Fibroblast of skin of scalp (primary cell): ENCODE data around the gene PORCN.
"Not testable (repeated sequence)": the region's sequence is repeated elsewhere in the genome, so short reads cannot be mapped to it uniquely, and the experiment has no call there.

ENCODE experiments used
- DNase-seq: peaks from one replicate; pipeline ENCODE4 v3.0.0-alpha.2; 2013

The PORCN gene

DNA sequence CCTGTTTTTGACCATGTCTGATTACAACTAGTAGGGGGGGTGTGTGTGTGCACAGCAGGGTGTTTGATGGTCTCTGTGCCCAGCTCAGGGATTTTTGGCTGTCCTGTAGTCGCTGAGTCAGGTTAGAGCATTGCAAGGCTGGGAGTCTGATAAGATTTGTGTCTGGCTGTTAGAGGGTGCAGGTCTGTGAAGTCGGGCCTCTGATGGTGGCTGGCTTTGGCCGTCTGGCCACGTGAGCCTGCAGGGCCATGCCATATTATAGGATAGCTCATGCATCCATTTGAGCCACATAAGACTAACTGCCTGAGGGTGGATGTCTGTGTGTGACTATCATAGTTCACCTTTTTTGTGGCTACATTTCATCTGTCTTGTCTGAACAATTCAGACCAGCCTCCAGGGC lies 4.9 kb downstream of the PORCN start:
- no peak for DNase-seq

DNA sequence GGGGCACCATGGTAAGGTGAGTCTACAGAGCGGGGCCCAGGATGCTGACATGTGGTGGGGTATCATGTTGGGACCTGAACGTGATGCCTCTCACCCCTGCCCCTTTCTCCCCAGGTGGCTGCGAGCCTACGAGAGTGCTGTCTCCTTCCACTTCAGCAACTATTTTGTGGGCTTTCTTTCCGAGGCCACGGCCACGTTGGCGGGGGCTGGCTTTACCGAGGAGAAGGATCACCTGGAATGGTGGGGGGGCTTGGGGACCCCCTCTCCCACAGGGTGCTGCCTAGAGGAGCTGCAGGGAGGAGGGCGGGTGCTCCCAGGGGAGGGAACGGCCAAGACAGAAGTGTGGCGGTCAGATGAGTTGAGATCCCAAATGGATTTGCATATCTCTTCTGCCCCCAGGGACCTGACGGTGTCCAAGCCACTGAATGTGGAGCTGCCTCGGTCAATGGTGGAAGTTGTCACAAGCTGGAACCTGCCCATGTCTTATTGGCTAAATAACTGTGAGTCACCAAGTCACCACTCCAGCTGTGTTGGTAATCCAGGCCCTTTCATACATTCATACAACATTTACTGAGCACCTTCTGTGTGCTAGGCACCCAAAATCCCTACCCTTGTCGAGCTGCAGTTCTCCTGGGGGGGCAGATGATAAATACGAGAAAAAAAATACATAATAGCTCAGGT lies 5.5 kb downstream of the PORCN start:
- no peak for DNase-seq

DNA sequence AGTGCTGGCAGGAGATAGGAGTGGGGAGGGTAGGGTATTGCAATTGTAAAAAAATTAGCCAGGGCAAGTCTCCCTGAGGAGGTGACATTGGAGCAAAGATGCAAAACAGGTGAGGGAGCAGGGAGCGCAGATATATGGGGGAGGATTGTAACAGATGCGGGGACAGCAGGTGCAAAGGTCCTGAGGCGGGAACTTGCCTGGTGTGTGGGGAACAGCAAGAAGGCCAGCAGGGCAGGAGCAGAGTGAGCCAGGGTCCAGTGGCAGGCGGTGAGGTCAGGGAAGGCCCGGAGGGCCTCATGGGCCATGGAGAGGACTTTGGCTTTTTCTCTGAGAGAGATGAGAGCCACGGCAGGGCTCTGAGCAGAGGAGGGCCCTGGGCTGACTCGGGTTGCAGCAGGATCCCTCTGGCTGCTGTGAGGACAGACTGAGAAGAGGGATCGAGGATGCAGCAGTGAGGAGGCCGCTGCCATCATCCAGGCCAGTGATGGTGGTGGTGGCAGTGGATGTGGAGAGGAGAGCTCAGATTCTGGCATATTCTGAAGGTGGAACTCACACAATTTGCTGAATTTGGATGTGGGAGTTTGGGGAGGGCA lies 6.2 kb downstream of the PORCN start:
- no peak for DNase-seq

DNA sequence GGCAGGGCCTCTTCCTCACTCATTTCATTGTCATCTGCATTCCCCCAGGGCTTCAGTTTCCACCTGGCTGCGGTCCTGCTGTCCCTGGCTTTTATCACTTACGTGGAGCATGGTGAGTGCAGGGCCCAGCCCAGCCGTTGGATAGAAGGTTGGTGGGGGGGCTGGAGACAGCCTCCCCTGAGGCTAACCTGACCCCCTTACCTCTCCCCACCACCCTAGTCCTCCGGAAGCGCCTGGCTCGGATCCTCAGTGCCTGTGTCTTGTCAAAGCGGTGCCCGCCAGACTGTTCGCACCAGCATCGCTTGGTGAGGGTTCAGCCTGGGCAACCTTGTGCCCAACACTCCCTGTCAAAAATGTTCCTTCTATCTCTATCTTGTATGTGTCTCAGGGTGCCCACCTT lies 7.0 kb downstream of the PORCN start:
- no peak for DNase-seq

GRCh38 chrX:48516285-48516684 lies 7.5 kb downstream of the PORCN start:
- no peak for DNase-seq

- DNase-seq, result no peak
Observed at GRCh38 chrX:48516987-48517386, 8.2 kb downstream of the PORCN start.

GRCh38 chrX:48519481-48519880 lies 10.7 kb downstream of the PORCN start:
- DNase-seq, result not testable (repeated sequence)

GRCh38 chrX:48520455-48520854 lies 11.7 kb downstream of the PORCN start:
- DNase-seq, result no peak

- no peak for DNase-seq
Observed at GRCh38 chrX:48520976-48521352, 12.2 kb downstream of the PORCN start.

GRCh38 chrX:48521353-48522243 lies 12.8 kb downstream of the PORCN start, which contains the start of gene EBP:
Gene EBP, plus strand, starts transcription at chrX:48521808. Its CDS starts 1,964 bp downstream, at chrX:48523772.
- peak; percentile 81 for DNase-seq

GRCh38 chrX:48522291-48522690 lies 13.5 kb downstream of the PORCN start:
- DNase-seq, result no peak

DNA sequence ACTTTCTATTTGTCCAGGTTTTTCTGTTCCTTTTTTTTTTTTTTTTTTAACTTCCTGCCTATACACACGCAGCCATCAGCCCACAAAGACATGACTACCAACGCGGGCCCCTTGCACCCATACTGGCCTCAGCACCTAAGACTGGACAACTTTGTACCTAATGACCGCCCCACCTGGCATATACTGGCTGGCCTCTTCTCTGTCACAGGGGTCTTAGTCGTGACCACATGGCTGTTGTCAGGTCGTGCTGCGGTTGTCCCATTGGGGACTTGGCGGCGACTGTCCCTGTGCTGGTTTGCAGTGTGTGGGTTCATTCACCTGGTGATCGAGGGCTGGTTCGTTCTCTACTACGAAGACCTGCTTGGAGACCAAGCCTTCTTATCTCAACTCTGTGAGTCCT lies 14.9 kb downstream of the PORCN start:
- no peak for DNase-seq

DNA sequence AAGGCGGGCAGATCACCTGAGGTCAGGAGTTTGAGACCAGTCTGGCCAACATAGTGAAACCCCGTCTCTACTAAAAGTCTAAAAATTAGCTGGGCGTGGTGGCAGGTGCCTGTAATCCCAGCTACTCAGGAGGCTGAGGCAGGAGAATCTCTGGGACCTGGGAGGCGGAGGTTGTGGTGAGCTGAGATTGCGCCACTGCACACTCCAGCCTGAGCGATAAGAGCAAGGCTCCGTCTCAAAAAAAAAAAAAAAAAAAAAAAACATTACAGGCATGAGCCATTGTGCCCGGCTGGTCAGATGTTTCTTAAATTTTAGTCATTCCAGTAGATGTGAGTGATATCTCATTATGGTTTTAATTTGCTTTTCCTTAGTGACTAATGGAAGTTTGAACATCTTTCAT lies 17.1 kb downstream of the PORCN start:
- DNase-seq, result not testable (repeated sequence)

- DNase-seq, result no peak
Observed at GRCh38 chrX:48530736-48531135, 21.9 kb downstream of the PORCN start.

GRCh38 chrX:48531358-48531959 lies 22.7 kb downstream of the PORCN start:
- DNase-seq, result peak; percentile 68

- DNase-seq, result no peak
Observed at GRCh38 chrX:48532161-48532560, 23.4 kb downstream of the PORCN start.

DNA sequence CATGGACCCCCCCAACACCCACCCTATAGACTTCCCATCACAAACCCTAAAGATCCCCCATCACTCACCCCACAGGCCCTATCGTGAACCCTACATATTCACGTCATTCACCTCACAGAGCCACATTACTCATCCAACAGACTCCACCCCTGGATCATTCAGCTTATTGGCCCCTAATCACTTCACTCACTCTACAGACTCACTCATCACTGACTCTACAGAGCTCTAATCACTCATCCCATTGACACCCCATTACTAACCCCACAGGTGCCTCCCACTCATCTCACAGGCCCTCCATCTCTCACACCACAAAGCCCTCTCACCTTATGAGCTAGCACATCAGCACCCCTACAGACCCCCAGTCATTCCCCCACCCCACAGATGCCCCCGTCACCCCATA lies 24.4 kb downstream of the PORCN start:
- DNase-seq, result no peak

DNA sequence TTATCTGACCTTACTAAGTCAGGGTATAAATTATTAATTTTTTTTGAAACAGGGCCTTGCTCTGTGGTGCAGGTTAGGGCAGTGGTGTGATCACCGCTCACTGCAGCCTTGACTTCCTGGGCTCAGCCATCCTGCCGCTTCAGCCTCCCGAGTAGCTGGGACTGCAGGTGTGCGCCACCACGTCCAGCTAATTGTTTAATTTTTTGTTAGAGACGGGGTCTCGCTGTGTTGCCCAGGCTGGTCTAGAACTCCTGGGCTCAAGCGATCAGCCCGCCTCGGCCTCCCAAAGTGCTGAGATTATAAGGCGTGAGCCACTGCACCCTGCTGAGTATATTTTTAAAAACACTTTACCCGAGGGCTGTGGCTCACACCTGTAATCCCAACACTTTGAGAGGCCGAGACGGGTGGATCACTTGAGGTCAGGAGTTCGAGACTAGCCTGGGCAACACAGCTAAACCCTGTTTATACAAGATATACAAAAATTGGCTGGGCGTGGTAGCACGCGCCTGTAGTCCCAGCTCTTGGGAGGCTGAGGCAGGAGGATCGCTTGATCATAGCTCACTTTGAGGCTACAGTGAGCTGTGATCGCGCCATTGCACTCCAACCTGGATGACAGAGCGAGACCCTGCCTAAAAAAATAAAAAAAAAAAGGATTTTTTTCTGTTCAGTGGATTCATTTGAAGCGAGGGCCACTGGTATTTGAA lies 30.0 kb downstream of the PORCN start:
- no peak for DNase-seq

- peak; percentile 98 for DNase-seq
Observed at GRCh38 chrX:48539345-48540027, 30.7 kb downstream of the PORCN start, which contains the start of gene TBC1D25. Gene TBC1D25, plus strand, starts transcription at chrX:48539714. Its CDS starts 84 bp downstream, at chrX:48539798.

DNA sequence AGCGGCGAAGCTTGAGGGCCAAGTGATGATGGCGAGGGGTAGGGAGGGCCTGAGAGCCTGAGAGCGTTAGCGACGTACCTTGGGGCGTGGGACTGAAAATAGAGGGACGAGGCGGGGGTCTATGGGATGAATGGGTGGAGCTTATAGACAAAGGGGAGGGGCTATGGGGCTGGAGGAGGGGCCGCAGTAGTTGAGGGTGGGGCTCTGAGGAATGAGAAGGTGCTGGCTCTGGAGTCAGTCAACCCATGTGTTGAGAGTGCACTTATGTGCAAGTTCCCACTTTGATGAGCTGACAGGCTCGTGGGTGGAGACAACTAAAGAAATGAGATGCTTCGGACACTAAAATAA lies 31.2 kb downstream of the PORCN start:
- peak; percentile 36 for DNase-seq

DNA sequence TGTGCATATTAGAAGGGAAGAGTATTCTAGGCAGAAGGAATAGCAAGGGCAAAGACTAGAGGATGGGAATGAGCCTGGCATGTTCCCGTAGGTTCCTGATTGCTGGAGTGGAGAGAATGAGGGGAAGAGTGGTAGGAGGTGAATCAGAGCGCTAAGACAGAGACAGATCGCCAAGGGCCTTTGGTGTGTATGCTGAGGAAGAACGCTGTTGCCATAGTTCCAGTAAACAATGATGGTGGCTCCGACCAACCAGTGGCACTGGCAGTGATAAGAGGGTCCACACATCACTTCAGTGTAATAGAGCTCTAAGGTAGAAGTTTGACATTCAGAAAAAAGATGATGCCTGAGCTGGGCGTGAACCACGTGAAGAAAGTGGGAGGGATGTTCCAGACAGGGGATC lies 31.7 kb downstream of the PORCN start:
- DNase-seq, result no peak
